ENCODE data around the gene COQ2. TPM values are rescaled to one million over a fixed set of nuclear protein-coding genes. Genes with fewer than 3 reads are reported as not detected.

The COQ2 gene
- total and polyA plus RNA-seq, 8 donors = 2.8 to 5.4 (median 3.9) TPM

DNA sequence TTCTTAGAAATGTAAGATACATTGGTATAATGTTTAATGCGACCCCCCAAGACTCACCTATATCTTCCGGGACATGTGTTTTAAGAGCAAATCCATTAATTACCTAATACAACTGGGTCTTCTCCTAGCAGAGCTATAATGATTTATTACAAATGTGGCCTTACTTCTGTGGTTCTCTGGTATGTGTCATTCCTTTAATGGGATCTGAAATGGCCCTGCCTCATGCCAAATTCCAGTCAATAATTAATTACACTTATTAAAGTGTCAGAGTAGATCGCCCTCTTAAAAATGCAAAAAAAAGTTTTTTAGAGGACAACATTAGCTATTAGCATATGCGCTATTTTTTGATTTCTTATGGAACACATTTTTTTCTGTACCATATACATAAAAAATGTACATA is 33.1 kb upstream of the COQ2 start:
- H3K36me3 ChIP-seq = no peaks in the 10 kb centered on the region
- TF ChIP-seq CTCF (IDR thresholded peaks at IDR 0.05) = no peak
- H3K4me1 ChIP-seq = no peaks in the 10 kb centered on the region
- no peak for ATAC-seq
- no peaks in the 10 kb centered on the region for H3K27me3 ChIP-seq
- H3K9me3 ChIP-seq = no peaks in the 10 kb centered on the region
- WGBS, 2 donors = 64 to 71% methylated on average over 4 of the region's 4 CpGs
- FAIRE-seq = no peak
- no peak overlapping the region for H3K4me3 ChIP-seq
- no peak overlapping the region for H3K27ac ChIP-seq
- intact Hi-C loops (cut with DNase I) = no loop called here
- DNase-seq = no peak

GRCh38 chr4:83316459-83317165 is 32.0 kb upstream of the COQ2 start:
- WGBS, 2 donors = 80 to 87% methylated on average over 13 of the region's 13 CpGs
- H3K36me3 ChIP-seq = no peaks in the 10 kb centered on the region
- no peaks in the 10 kb centered on the region for H3K9me3 ChIP-seq
- no peak for DNase-seq
- no peak for FAIRE-seq
- no peak for TF ChIP-seq CTCF (IDR thresholded peaks at IDR 0.05)
- no peak overlapping the region for H3K4me3 ChIP-seq
- H3K4me1 ChIP-seq = no peaks in the 10 kb centered on the region
- intact Hi-C loops (cut with DNase I) = no loop called here
- no peak for ATAC-seq
- no peaks in the 10 kb centered on the region for H3K27me3 ChIP-seq
- H3K27ac ChIP-seq = no peak overlapping the region

DNA sequence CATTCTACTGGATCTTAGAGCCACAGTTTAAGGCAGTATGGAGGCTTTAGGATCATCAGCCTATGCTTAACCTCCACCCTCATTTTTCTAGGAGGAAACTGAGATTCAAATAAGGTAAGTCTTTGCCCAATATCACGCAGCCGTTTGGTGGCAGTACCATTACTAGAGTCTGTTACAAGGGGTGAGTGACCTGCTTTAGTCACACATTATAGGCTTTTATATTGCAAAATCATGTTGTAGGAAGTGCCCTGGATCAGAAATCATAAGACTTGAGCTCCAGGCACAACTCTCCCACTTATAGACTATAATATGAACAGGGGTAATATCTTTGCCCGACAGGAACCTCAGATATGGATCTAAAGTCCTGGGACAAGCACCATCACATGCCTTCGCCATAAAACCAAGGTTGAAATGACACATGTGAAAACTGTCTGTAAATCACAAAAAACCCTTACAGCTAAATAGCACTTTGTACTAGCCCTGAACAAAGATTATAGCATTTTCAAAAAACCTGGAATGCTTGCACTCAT is 30.8 kb upstream of the COQ2 start:
- H3K4me3 ChIP-seq = no peak overlapping the region
- 90 to 91% methylated on average over 4 of the region's 4 CpGs for WGBS, 2 donors
- H3K9me3 ChIP-seq = no peaks in the 10 kb centered on the region
- H3K4me1 ChIP-seq = no peaks in the 10 kb centered on the region
- intact Hi-C loops (cut with DNase I) = no loop called here
- ATAC-seq = no peak
- no peaks in the 10 kb centered on the region for H3K36me3 ChIP-seq
- no peak for DNase-seq
- no peak overlapping the region for H3K27ac ChIP-seq
- H3K27me3 ChIP-seq = no peaks in the 10 kb centered on the region
- TF ChIP-seq CTCF (IDR thresholded peaks at IDR 0.05) = no peak
- no peak for FAIRE-seq

GRCh38 chr4:83308672-83309071 is 24.1 kb upstream of the COQ2 start:
- no peaks in the 10 kb centered on the region for H3K36me3 ChIP-seq
- H3K27ac ChIP-seq = no peak overlapping the region
- no peak for ATAC-seq
- no peak overlapping the region for H3K4me3 ChIP-seq
- intact Hi-C loops (cut with DNase I) = no loop called here
- TF ChIP-seq CTCF (IDR thresholded peaks at IDR 0.05) = no peak
- H3K4me1 ChIP-seq = no peaks in the 10 kb centered on the region
- H3K9me3 ChIP-seq = no peaks in the 10 kb centered on the region
- no peaks in the 10 kb centered on the region for H3K27me3 ChIP-seq
- DNase-seq = no peak
- no peak for FAIRE-seq
- WGBS, 2 donors = 76 to 87% methylated on average over 4 of the region's 4 CpGs

DNA sequence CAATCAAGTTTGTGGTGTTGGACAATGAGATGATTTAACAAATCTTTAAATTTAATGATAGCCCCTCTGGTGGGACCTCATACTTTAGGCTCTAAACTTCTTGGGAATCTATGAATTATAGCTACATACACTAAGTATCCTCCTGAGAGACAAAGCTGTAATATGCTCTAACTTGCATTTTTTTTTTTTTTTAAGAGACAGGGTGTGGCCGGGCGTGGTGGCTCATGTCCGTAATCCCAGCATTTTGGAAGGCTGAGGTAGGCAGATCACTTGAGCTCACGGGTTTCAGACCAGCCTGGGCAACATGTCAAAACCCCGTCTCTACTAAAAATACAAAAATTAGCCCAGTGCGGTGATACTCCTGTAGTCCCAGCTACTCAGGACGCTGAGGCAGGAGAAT is 23.3 kb upstream of the COQ2 start:
- H3K27me3 ChIP-seq = no peaks in the 10 kb centered on the region
- FAIRE-seq (no peak), ATAC-seq (no peak), DNase-seq (no peak)
- intact Hi-C loops (cut with DNase I) = no loop called here
- no peaks in the 10 kb centered on the region for H3K4me1 ChIP-seq
- TF ChIP-seq CTCF (IDR thresholded peaks at IDR 0.05) = no peak
- no peak overlapping the region for H3K4me3 ChIP-seq
- H3K36me3 ChIP-seq = no peaks in the 10 kb centered on the region
- H3K27ac ChIP-seq = no peak overlapping the region
- H3K9me3 ChIP-seq = no peaks in the 10 kb centered on the region
- 75 to 88% methylated on average over 7 of the region's 7 CpGs for WGBS, 2 donors
